ENCODE measurements around the gene TREX2.

- TF ChIP-seq CTCF (IDR thresholded peaks at IDR 0.05 in 4 of 5, conservative IDR thresholded peaks at IDR 0.05 in 1 of 5): no peak
- no peak for TF ChIP-seq POLR2A (IDR thresholded peaks at IDR 0.05)
Observed at GRCh38 chrX:153438532-153438931, 7.3 kb downstream of the TREX2 start.
